ENCODE data around the gene ARHGAP19.

DNA sequence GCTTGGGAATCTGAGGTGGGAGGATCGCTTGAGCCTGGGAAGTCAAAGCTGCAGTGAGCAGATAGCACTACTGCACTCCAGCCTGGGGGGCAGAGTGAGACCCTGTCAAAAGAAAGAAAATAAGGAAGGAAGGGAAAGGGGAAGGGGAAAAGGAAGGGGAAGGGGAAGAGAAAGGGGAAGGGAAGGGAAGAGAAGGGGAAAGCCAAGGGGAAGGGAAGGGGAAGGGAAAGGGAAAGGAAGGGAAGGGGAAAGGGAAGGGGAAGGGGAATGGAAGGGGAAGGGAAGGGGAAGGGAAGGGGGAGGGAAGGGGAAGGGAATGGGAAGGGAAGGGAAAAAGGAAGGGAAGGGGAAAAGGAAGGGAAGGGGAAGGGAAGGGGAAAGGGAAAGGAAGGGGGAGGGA, 41.5 kb downstream of the ARHGAP19 start:
- TF ChIP-seq, protein P1, sequence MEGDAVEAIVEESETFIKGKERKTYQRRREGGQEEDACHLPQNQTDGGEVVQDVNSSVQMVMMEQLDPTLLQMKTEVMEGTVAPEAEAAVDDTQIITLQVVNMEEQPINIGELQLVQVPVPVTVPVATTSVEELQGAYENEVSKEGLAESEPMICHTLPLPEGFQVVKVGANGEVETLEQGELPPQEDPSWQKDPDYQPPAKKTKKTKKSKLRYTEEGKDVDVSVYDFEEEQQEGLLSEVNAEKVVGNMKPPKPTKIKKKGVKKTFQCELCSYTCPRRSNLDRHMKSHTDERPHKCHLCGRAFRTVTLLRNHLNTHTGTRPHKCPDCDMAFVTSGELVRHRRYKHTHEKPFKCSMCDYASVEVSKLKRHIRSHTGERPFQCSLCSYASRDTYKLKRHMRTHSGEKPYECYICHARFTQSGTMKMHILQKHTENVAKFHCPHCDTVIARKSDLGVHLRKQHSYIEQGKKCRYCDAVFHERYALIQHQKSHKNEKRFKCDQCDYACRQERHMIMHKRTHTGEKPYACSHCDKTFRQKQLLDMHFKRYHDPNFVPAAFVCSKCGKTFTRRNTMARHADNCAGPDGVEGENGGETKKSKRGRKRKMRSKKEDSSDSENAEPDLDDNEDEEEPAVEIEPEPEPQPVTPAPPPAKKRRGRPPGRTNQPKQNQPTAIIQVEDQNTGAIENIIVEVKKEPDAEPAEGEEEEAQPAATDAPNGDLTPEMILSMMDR (conservative IDR thresholded peaks at IDR 0.05) = no peak
- no peak for TF ChIP-seq EZH2 (IDR thresholded peaks at IDR 0.05; ENCODE audit: low read depth)
